Measurements from ENCODE around the gene SH3BP1. TPM values are rescaled to one million over a fixed set of nuclear protein-coding genes. Genes with fewer than 3 reads are reported as not detected.

The SH3BP1 gene
- total and polyA plus RNA-seq, 2 of the 4 experiments (the other 2 are of a cell fraction): 8.8 to 33.3 TPM

- CTCF ChIA-PET: interaction anchor here (0.7 kb wide), 1 partner anchor 344 kb away, joined by 3 read pairs; no protein-coding TSS in a partner anchor
- Histone ChIP-seq H3K36me3 (ENCODE audit: control insufficient read depth, insufficient read depth, low read length) (no peaks in the 10 kb centered on the region), H4K20me1 (ENCODE audit: insufficient read depth, low read length) (0 out of 2 replicates have a peak, but pooled peaks cover 3% of the 10 kb centered on the region), H4K5ac (ENCODE audit: low read depth, low read length) (no peak overlapping the region), H3K14ac (replicated peaks; ENCODE audit: low read depth, low read length) (no peak overlapping the region), H3K4me1 (ENCODE audit: control insufficient read depth, insufficient read depth, low read length) (no peaks in the 10 kb centered on the region; the same call in 1 of the 2 replicates), H2AK5ac (ENCODE audit: low read depth, low read length) (no peak overlapping the region), H2AFZ (replicated peaks; ENCODE audit: low read length, poor library complexity) (no peak overlapping the region), H4K8ac (ENCODE audit: low read depth in 2 of 2, low read length in 2 of 2) (no peak overlapping the region), H3K9ac (ENCODE audit: low read depth, low read length) (no peak overlapping the region), H3K27me3 (ENCODE audit: control insufficient read depth, insufficient read depth, low read length) (peaks cover 11% of the 10 kb centered on the region), H2BK15ac (ENCODE audit: low read depth, low read length) (no peak overlapping the region), H2BK120ac (ENCODE audit: low read depth, low read length) (no peak overlapping the region), H3K18ac (ENCODE audit: low read depth, low read length) (no peak overlapping the region), H3K4ac (ENCODE audit: low read depth, low read length) (no peak overlapping the region), H3K23ac (ENCODE audit: low read depth, low read length) (no peak overlapping the region), H2AK9ac (replicated peaks; ENCODE audit: low read depth, low read length, poor library complexity) (no peak overlapping the region), H3K27ac (ENCODE audit: insufficient read depth, low read length) (no peak overlapping the region), H2BK5ac (ENCODE audit: low read depth, low read length, poor library complexity, severe bottlenecking) (no peak overlapping the region), H3K9me3 (ENCODE audit: control insufficient read depth, insufficient read depth, low read length) (no peaks in the 10 kb centered on the region), H3K56ac (ENCODE audit: extremely low read depth, insufficient read depth, low read length) (no peak overlapping the region), H3K9me1 (ENCODE audit: insufficient read depth, low read length) (no peaks in the 10 kb centered on the region), H2BK20ac (ENCODE audit: low read depth, low read length) (no peak overlapping the region), H3K4me2 (ENCODE audit: low read depth, low read length) (no peak overlapping the region), H3K79me1 (ENCODE audit: low read depth in 1 of 2, low read length in 2 of 2) (peaks cover 1 to 6% of the 10 kb centered on the region in 2 experiments; a peak in 3 of 4 replicates), H3K4me3 (ENCODE audit: insufficient read depth, low read depth, low read length) (no peak overlapping the region), H4K91ac (ENCODE audit: insufficient read depth, low read depth, low read length) (no peak overlapping the region)
- 80% methylated on average over 2 of the region's 6 CpGs; no CpG with 5 or more reads in 1 of the 2 experiments for WGBS, 2 experiments (ENCODE audit: extremely low coverage in 2 of 2, insufficient read length in 1 of 2)
- TF ChIP-seq RAD21 (IDR thresholded peaks at IDR 0.05; ENCODE audit: low read length): no peak
- TF ChIP-seq CHD1 (IDR thresholded peaks at IDR 0.05; ENCODE audit: low read depth, low read length): no peak
- TF ChIP-seq CEBPB (IDR thresholded peaks at IDR 0.05; ENCODE audit: low read depth, low read length): no peak
- TF ChIP-seq RCOR1 (IDR thresholded peaks at IDR 0.05; ENCODE audit: insufficient replicate concordance, low read length): no peak
- intact Hi-C loops (cut with micrococcal nuclease): no loop called here
- in situ Hi-C loops (cut with MboI; ENCODE audit: low sequenced_read_pairs): no loop called here
- dilution Hi-C loops (cut with HindIII; ENCODE audit: low sequenced_read_pairs, unreplicated experiment): no loop called here
- no TSS peak for BruUV-seq (replicated peaks)
- ATAC-seq (ENCODE audit: low read depth): no peak
- POLR2A ChIA-PET (ENCODE audit: unreplicated experiment): no interaction called here
- DNase-seq: no peak
These were observed 35.4 kb upstream of the SH3BP1 start for GRCh38 chr22:37604074-37604473.

All from IMR-90 (cell line).